Calu3 (cell line): ENCODE results near the gene SLC6A6. TPM values are rescaled to one million over a fixed set of nuclear protein-coding genes. Genes with fewer than 3 reads are reported as not detected.

ENCODE experiments used
- BruUV-seq: library from RNA; stranded (reverse); fragments of 400-500 nt; replicated peaks from 2 replicates; lab custom pipeline; 2021; lab: Mats Ljungman, UMichigan
- CTCF ChIA-PET: fragments of 300-600 bp; sonication (Branson Sonifier 250); formaldehyde crosslinking; loops from one replicate; lab custom pipeline; 2022; ENCODE audit warnings: antibody characterized with exemption; lab: Charles Lee
- DNase-seq: peaks from one replicate; pipeline ENCODE4 v3.0.0; 2022
- H3K27ac Mint-ChIP-seq: one replicate; pipeline ENCODE4 v1.8.0; 2022; ENCODE audit warnings: mixed read lengths; ENCODE audit not compliant: unreplicated experiment
- H3K27me3 Mint-ChIP-seq: one replicate; pipeline ENCODE4 v1.8.0; 2022; ENCODE audit warnings: mixed read lengths; ENCODE audit not compliant: unreplicated experiment
- H3K36me3 Mint-ChIP-seq: one replicate; pipeline ENCODE4 v1.8.0; 2022; ENCODE audit warnings: mild to moderate bottlenecking, moderate library complexity, mixed read lengths; ENCODE audit not compliant: insufficient read depth, unreplicated experiment
- H3K4me1 Mint-ChIP-seq: one replicate; pipeline ENCODE4 v1.8.0; 2022; ENCODE audit warnings: mild to moderate bottlenecking, low read depth, mixed read lengths; ENCODE audit not compliant: unreplicated experiment
- H3K4me3 Mint-ChIP-seq: one replicate; pipeline ENCODE4 v1.8.0; 2022; ENCODE audit warnings: mild to moderate bottlenecking, low read depth, moderate library complexity, mixed read lengths; ENCODE audit not compliant: unreplicated experiment
- H3K9me3 Mint-ChIP-seq: one replicate; pipeline ENCODE4 v1.8.0; 2022; ENCODE audit warnings: low read depth, mixed read lengths; ENCODE audit not compliant: unreplicated experiment
- intact Hi-C: fragments of 100-400 bp; cut with micrococcal nuclease; formaldehyde crosslinking; loops from one replicate; pipeline ENCODE4 v1.10.0; 2022; ENCODE audit not compliant: unreplicated experiment
- total RNA-seq: library from RNA; stranded (reverse); gene quantifications from 2 replicates; pipeline ENCODE4 v1.2.3, GENCODE V29; 2022
- TF ChIP-seq, protein P1 (sequence below): fragments of 200-600 bp; IDR thresholded peaks from one replicate; pipeline ENCODE4 v1.8.0; 2022; ENCODE audit warnings: antibody characterized with exemption; ENCODE audit not compliant: unreplicated experiment

SLC6A6 gene
- total RNA-seq, 1 experiment from 2014 or later = 46.3 TPM

DNA sequence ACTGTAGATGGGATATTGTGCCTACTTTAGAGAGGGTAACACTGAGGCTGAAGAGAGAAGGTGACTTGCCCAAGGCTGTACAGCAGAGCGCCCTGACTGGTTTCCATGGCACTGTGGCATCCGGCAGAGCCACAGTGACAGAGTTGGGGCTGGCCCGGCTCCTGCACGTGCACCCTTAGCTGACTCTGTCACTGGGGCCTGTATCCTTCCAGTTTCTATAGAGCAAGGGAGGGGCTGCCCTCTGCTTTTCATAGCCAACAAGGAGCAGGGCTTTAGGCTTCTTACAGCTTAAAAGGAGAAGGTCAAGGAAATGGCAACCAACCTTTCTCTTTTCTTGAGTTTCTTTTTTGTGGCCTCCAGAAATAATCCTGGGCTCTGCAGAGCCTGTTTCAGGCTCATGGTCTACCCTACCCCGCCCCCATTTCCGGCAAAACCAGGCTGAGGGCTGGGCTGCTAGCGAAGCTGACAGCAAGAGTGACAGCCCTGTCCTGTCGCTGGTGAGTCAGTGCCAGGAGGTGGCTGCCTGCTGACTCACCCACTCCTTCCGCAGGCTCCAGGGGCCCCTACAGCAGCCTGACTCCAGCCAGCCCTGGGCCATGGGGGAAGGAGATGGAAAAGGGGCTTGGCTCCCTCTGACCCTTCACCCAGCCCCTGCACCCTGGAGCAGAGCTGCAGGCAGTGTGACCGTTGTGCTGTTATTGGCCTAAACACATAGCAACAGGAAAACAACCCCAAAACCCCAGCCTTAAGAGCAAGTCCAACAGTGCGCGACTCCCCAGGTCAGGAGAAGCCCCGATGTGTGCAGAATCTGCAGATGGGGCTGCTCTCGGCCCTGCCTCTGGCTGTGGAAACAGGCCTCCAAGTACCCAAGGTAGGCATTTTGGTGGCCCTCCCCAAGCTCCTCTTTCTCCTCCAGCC, 29.8 kb downstream of the SLC6A6 start:
- no peaks in the 10 kb centered on the region for H3K27me3 Mint-ChIP-seq

DNA sequence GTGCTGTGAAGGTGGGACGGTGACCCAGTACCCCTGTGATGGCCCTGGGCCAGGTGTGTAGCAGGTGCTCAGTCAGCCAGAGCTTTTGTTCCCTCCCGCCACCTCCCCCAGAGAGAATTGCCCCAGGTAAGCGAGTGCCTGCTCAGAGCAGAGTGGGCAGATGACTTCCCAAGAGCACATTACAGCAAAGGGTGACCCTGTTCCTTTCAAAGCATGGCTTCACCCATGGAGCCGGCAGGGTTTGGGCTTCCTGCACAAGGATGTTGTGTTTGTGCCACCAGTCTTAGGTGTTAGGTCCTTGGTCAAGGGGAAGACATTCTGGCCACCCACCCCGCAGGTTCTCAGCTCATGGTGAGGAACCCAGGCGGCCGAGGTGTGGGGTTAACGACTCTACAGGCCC, 30.7 kb downstream of the SLC6A6 start:
- BruUV-seq = no TSS peak
- DNase-seq = no peak
- H3K27ac Mint-ChIP-seq = peak overlapping the region; percentile 90
- TF ChIP-seq, protein P1, sequence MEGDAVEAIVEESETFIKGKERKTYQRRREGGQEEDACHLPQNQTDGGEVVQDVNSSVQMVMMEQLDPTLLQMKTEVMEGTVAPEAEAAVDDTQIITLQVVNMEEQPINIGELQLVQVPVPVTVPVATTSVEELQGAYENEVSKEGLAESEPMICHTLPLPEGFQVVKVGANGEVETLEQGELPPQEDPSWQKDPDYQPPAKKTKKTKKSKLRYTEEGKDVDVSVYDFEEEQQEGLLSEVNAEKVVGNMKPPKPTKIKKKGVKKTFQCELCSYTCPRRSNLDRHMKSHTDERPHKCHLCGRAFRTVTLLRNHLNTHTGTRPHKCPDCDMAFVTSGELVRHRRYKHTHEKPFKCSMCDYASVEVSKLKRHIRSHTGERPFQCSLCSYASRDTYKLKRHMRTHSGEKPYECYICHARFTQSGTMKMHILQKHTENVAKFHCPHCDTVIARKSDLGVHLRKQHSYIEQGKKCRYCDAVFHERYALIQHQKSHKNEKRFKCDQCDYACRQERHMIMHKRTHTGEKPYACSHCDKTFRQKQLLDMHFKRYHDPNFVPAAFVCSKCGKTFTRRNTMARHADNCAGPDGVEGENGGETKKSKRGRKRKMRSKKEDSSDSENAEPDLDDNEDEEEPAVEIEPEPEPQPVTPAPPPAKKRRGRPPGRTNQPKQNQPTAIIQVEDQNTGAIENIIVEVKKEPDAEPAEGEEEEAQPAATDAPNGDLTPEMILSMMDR = no peak
- intact Hi-C loops = no loop called here
- no peak overlapping the region for H3K4me3 Mint-ChIP-seq
- CTCF ChIA-PET = interaction anchor here (1.4 to 2.0 kb wide), 4 partner anchors 19 to 31 kb away, joined by 3 to 7 read pairs (median 5); partner anchors contain the start of gene SLC6A6
- H3K9me3 Mint-ChIP-seq = no peaks in the 10 kb centered on the region
- no peaks in the 10 kb centered on the region for H3K27me3 Mint-ChIP-seq
- H3K4me1 Mint-ChIP-seq = peaks cover 70% of the 10 kb centered on the region
- H3K36me3 Mint-ChIP-seq = peaks cover 30% of the 10 kb centered on the region

More for the DNA sequence above, 29.8 kb downstream of the SLC6A6 start:
- peak overlapping the region; percentile 90 for H3K27ac Mint-ChIP-seq
- no peaks in the 10 kb centered on the region for H3K9me3 Mint-ChIP-seq
- H3K4me1 Mint-ChIP-seq = peaks cover 80% of the 10 kb centered on the region
- intact Hi-C loops = no loop called here
- H3K4me3 Mint-ChIP-seq = peak overlapping the region; percentile 35
- CTCF ChIA-PET = interaction anchor here (0.6 to 2.0 kb wide), 7 partner anchors 9 to 1299 kb away, joined by 3 to 7 read pairs (median 4); partner anchors contain the start of gene SLC6A6
- peaks cover 36% of the 10 kb centered on the region for H3K36me3 Mint-ChIP-seq
- DNase-seq = peak; percentile 95
- TF ChIP-seq, protein P1 = no peak
- no TSS peak for BruUV-seq

DNA sequence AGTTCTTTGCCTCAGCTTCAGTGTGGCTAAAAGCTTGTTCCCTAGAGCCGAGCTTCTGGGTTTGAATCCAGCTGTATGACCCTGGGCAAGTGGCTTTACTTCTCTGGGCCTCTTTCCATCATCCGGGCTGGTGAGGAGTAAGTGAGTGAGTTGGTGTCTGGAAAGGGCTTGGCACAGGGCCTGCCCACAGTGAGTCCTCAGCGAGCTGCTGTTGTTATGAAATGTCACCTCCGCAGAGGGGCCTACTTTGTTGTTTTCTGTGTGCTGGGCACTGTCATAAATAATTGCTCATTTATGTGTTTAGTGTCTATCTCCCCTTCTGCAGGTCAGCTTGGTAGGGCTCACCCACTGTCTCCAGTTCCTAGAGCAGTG, 31.7 kb downstream of the SLC6A6 start:
- TF ChIP-seq, protein P1 = no peak
- Mint-ChIP-seq H3K27ac (peak overlapping the region; percentile 59), H3K27me3 (no peaks in the 10 kb centered on the region), H3K36me3 (peaks cover 29% of the 10 kb centered on the region), H3K4me3 (peak overlapping the region; percentile 36), H3K9me3 (no peaks in the 10 kb centered on the region), H3K4me1 (peaks cover 74% of the 10 kb centered on the region)
- intact Hi-C loops = no loop called here
- no TSS peak for BruUV-seq
- CTCF ChIA-PET = interaction anchor here (1.7 kb wide), 1 partner anchor 18 kb away, joined by 3 read pairs; no protein-coding TSS in a partner anchor
- no peak for DNase-seq

DNA sequence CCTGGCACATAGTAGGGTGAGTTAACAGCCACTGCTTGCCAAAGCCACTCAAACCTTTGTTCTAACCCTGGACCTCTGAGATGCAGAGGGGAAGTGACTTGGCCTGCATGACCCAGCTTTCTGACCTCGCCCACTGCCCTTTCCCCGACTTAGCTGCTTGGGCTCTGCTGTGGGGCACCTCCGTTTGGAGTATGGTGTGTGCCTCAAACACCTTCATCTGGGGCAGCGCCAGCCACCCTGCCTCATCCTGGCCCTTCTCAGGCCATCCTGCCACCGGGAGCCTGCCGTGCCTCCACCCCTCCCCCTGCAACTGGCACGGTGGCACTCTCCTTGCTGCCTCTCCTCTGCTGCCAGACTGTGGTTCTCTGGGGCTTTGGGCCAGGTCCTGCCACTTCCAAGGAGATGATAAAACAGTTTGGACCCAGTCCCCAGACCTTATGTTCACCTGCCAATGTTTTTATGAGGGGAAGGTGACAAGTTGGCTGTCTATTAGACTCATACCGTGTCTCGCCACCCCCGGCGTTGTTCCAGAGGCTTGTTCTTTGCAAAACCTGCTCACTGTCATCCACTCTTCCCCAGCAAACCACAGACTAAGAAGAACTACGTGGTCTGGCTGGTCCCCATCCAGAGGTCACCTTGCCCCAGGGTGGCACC, 32.2 kb downstream of the SLC6A6 start:
- Mint-ChIP-seq H3K4me3 (peak overlapping the region; percentile 36), H3K27me3 (no peaks in the 10 kb centered on the region), H3K4me1 (peaks cover 74% of the 10 kb centered on the region), H3K27ac (peak overlapping the region; percentile 59), H3K9me3 (no peaks in the 10 kb centered on the region), H3K36me3 (peaks cover 29% of the 10 kb centered on the region)
- no TSS peak for BruUV-seq
- intact Hi-C loops = no loop called here
- peak; percentile 20 for DNase-seq
- CTCF ChIA-PET = interaction anchor here (1.7 kb wide), 1 partner anchor 18 kb away, joined by 3 read pairs; no protein-coding TSS in a partner anchor
- TF ChIP-seq, protein P1 = no peak
